ENCODE data around the gene BCAR3. TPM values are rescaled to one million over a fixed set of nuclear protein-coding genes. Genes with fewer than 3 reads are reported as not detected.
A peak's percentile ranks its signal among the peaks of the same experiment; 100 is the strongest.

The BCAR3 gene
- total and polyA plus RNA-seq, 8 donors, result 15.5 to 26.0 (median 18.9) TPM

DNA sequence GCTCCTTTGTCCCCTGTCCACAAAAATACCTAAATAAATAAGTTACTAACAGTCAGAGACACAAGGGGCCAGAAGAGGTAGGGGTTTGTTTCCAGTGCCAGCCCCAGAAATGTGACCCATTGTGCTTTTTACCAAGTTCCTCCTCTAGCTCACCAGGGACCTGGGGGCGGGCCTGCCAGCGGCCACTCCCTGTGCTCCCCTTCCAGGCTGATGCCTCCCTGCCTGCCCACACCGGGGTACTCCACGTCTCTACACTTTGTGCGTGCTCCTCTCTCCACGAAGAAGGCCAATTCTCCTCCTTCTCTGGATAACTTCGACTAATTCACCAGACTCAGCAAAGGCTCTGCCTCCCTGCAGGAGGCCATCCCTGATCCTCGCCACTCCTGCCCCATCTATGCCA lies 72.1 kb downstream of the BCAR3 start:
- Histone ChIP-seq H3K4me3 (no peak overlapping the region), H3K27me3 (no peaks in the 10 kb centered on the region), H3K36me3 (no peaks in the 10 kb centered on the region), H3K9me3 (no peaks in the 10 kb centered on the region), H3K27ac (no peak overlapping the region), H3K4me1 (peaks cover 10 to 18% of the 10 kb centered on the region in 2 donors)
- DNase-seq (no peak), ATAC-seq (no peak)
- intact Hi-C loops (cut with DNase I), result no loop called here
- TF ChIP-seq, protein P1, sequence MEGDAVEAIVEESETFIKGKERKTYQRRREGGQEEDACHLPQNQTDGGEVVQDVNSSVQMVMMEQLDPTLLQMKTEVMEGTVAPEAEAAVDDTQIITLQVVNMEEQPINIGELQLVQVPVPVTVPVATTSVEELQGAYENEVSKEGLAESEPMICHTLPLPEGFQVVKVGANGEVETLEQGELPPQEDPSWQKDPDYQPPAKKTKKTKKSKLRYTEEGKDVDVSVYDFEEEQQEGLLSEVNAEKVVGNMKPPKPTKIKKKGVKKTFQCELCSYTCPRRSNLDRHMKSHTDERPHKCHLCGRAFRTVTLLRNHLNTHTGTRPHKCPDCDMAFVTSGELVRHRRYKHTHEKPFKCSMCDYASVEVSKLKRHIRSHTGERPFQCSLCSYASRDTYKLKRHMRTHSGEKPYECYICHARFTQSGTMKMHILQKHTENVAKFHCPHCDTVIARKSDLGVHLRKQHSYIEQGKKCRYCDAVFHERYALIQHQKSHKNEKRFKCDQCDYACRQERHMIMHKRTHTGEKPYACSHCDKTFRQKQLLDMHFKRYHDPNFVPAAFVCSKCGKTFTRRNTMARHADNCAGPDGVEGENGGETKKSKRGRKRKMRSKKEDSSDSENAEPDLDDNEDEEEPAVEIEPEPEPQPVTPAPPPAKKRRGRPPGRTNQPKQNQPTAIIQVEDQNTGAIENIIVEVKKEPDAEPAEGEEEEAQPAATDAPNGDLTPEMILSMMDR (IDR thresholded peaks at IDR 0.05), result no peak

DNA sequence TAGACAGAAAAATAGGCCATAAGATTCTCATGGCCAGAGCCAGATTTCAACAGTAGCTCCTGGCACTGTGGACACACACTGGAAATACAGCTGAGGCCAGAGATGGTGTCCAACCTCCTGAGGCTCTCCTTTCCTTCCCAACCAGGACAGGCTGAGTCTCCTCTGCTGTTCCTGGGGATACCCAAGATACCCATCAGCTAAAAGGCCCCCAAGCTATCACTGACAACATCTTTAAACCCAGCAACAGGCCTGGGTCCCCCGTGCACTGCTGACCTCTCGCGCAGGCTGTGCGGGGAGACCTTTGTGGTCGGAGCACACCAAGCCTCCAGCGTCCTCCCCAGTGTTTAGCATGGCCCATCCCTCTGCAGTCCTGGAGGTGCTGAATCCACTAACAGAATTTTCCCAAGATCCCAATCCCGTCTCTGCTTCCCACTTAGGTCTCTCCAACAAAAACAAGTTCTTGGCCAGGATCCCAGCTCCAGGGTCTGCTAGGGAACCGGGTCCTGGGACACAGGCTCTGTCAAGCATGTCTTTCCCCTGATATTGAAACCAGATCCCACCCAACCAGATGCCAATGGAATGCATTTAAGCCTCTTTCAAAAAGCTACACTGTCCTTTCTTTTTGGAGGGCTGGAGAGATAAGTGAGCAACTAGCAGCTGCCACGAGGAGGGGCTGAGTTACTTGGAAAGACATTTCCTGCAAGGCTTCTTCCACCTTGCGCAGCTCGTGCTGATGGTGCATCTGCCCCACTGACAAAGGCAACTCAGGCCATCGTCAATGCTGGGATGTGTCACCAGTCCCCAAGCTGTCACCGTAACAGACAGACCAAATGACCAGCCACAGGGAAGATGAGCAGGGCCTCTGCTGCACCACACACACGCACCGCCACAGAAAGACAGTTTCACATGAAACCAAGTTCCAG lies 73.2 kb downstream of the BCAR3 start:
- no peaks in the 10 kb centered on the region for H3K36me3 ChIP-seq
- no peak overlapping the region for H3K27ac ChIP-seq
- TF ChIP-seq, protein P1 (IDR thresholded peaks at IDR 0.05), result no peak
- H3K4me1 ChIP-seq, result peaks cover 7 to 15% of the 10 kb centered on the region in 2 donors
- no peak overlapping the region for H3K4me3 ChIP-seq
- DNase-seq, result no peak
- H3K9me3 ChIP-seq, result no peaks in the 10 kb centered on the region
- ATAC-seq, result peak; percentile 13
- no peaks in the 10 kb centered on the region for H3K27me3 ChIP-seq
- intact Hi-C loops (cut with DNase I), result no loop called here

DNA sequence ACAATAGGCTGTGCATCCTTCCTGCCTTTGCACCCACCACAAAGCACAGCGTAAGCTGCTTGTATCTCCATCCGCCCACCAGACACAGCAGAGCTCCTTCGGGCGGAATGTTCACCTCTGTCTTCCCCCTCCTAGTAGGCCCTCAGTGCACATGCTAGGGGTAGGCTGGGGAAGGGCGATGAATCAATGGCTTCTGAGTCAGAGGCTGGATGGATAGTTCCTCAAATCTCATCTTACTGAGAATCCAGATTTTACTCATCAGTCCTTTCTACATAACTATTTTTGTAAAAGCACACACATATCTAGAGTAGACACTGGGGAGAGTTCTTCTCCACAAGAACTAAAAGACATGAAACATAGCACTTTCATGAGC lies 73.8 kb downstream of the BCAR3 start:
- H3K27me3 ChIP-seq, result no peaks in the 10 kb centered on the region
- no peaks in the 10 kb centered on the region for H3K9me3 ChIP-seq
- H3K27ac ChIP-seq, result no peak overlapping the region
- TF ChIP-seq, protein P1 (IDR thresholded peaks at IDR 0.05), result no peak
- H3K4me1 ChIP-seq, result peaks cover 7 to 15% of the 10 kb centered on the region in 2 donors
- no peak for DNase-seq
- no peaks in the 10 kb centered on the region for H3K36me3 ChIP-seq
- no peak overlapping the region for H3K4me3 ChIP-seq
- peak; percentile 33 for ATAC-seq
- intact Hi-C loops (cut with DNase I), result no loop called here

DNA sequence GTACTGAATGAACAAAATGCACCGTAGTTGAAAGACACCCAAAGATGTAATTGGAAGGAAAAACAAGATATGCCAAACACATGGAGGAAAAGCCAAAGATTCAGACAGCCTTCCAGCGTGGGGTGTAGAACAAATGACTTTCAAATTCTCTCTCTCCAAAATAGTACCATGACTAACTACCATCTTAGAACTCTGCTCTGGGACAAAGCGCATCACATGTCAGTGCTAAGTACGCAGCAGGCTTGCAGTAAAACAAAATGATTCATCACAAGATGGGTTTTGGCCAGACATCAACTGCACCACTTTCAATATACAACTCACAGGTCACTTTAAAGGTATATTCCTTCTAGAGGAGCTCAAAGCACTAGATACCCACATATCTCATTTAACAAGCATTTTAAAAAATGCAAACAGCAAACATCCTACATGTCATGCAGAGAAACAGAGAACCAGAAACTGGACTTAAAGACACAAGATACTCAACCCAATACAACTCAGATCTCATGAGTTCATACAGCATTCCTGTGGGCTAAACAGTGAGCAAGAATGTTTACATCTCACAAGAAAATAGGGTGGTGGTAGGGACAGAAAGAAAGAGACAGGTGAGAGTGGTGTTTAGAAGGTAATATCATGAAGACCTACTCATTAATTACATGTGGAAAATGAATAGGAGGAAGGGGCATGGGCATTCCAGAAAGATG lies 75.7 kb downstream of the BCAR3 start:
- peaks cover 7 to 15% of the 10 kb centered on the region in 2 donors for H3K4me1 ChIP-seq
- TF ChIP-seq, protein P1 (IDR thresholded peaks at IDR 0.05), result no peak
- H3K4me3 ChIP-seq, result no peak overlapping the region
- no peaks in the 10 kb centered on the region for H3K9me3 ChIP-seq
- intact Hi-C loops (cut with DNase I), result no loop called here
- H3K27ac ChIP-seq, result no peak overlapping the region
- ATAC-seq, result peak; percentile 37
- H3K27me3 ChIP-seq, result no peaks in the 10 kb centered on the region
- no peaks in the 10 kb centered on the region for H3K36me3 ChIP-seq
- no peak for DNase-seq

DNA sequence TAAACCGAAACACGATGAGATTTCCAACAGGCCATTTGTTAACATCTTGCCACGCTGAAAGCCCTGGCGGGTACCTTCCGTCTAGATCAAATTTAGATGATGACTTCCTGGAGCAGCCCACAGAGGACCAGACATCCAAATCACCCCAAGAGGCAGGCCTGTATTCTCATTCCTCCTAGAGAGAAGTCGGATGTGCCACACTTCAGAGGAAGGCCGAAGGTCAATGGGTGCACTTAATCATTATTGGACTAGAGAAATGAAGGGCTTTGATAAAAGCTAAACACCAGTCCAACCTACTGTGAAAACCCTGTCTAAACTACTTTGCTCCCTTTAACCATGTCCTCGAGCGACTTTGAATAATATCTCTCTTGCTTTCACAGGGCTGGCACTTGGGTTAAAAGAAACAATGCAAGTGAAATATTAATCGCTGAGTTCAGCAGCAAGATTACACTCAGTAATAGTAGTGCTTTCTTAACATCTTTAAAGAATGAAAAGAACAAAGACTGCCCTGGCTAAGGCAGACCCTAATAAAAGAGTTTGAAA lies 76.5 kb downstream of the BCAR3 start:
- TF ChIP-seq, protein P1 (IDR thresholded peaks at IDR 0.05), result no peak

More for the DNA sequence above, 76.5 kb downstream of the BCAR3 start:
- Histone ChIP-seq H3K4me3 (no peak overlapping the region), H3K27me3 (no peaks in the 10 kb centered on the region), H3K27ac (no peak overlapping the region), H3K36me3 (no peaks in the 10 kb centered on the region), H3K9me3 (no peaks in the 10 kb centered on the region), H3K4me1 (peaks cover 7 to 15% of the 10 kb centered on the region in 2 donors)
- DNase-seq (no peak), ATAC-seq (no peak)
- intact Hi-C loops (cut with DNase I), result no loop called here
